Right cardiac atrium (tissue), 5 donors: Measurements from ENCODE around the gene SLC6A11. TPM values are rescaled to one million over a fixed set of nuclear protein-coding genes. Genes with fewer than 3 reads are reported as not detected.

Source experiments
- ATAC-seq, 2 donors: fragments of 200-7000 bp; cut with Tn5 transposase; one replicate each; pipeline versions ENCODE4 v1.8.0 to v1.9.1; 2020; ENCODE audit warnings: moderate library complexity in 2 of 2, mild to moderate bottlenecking in 1 of 2
- DNase-seq, 3 donors: peaks; one replicate each; pipeline ENCODE4 v3.0.0-alpha.2; 2020
- H3K27ac ChIP-seq: one replicate; pipeline ENCODE4 v1.5.1; 2013; ENCODE audit warnings: mild to moderate bottlenecking, low read length, control low read depth, moderate library complexity
- H3K27me3 ChIP-seq: one replicate; pipeline ENCODE4 v1.6.1; 2013; ENCODE audit not compliant: control insufficient read depth, insufficient read depth
- H3K4me1 ChIP-seq: one replicate; pipeline ENCODE4 v1.6.1; 2013; ENCODE audit warnings: low read length; ENCODE audit not compliant: control insufficient read depth, insufficient read depth
- H3K4me3 ChIP-seq: one replicate; pipeline ENCODE4 v1.5.1; 2013; ENCODE audit warnings: low read length, control low read depth
- H3K9me3 ChIP-seq: one replicate; pipeline ENCODE4 v1.6.1; 2013; ENCODE audit warnings: low read length; ENCODE audit not compliant: control insufficient read depth
- WGBS: extraction: QIAGEN DNeasy Blood & Tissue Kit; methylation state at CpG from one replicate; pipeline ENCODE4 v1.1.7; 2013; 5-methylcytosine and 5-hydroxymethylcytosine counted together
- intact Hi-C, 4 donors: fragments of 100-400 bp; cut with DNase I; formaldehyde crosslinking; loops; one replicate each; pipeline versions ENCODE4 v1.11.0 to v1.14.0; 2022 to 2023
- polyA plus RNA-seq: library from polyadenylated mRNA; stranded (reverse); fragments of 200-250 nt; gene quantifications from one replicate; pipeline ENCODE4 v1.2.3, GENCODE V29; 2013
- total RNA-seq, 4 donors: library from RNA; stranded (reverse); fragmentation: NEBNext Ultra II Directional; extraction: Animal tissue kit (Norgen Biotek cat#: 25700); gene quantifications; one replicate each; pipeline ENCODE4 v1.2.1, GENCODE V29; 2021
- donor health status: healthy with polysubstance abuse.
- donor health status: DM: no; HTN: yes; CAD: no.
- donor health status: DM: no; HTN: no; CAD: no.
- donor health status: DM: no; HTN: yes; CAD: no; lungs with severe emphysema.
- donor health status: DM: yes; HTN: yes; CAD: no.

SLC6A11 gene
- total and polyA plus RNA-seq, 5 donors, result 0.02 TPM; not detected in 4

- H3K4me1 ChIP-seq, result peaks cover 14% of the 10 kb centered on the region
- H3K4me3 ChIP-seq, result no peak overlapping the region
Measured at GRCh38 chr3:10983219-10983916, 167.3 kb downstream of the SLC6A11 start.

DNA sequence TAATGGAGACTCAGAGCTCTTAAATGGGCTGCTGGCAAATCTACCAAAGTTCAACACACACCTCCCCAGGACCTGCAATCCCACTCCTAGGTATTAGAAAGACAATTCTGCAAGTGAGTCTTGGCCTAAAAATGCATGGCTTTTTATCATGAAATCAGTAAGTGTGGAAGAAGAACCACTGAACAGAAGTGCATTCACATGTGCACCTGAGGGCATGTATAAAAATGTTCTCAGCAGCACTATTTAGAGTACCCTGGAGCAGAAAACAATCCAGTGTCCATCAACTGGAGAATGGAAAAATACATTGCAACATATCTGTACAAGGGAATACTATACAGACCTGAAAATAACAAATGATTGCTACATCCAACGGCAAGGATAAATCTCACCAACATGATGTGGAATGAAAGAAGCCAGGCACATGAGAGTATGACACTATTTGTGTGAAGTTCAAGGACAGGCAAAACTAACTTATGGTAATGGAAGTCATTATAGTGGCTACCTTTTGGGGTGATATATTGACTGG, 168.4 kb downstream of the SLC6A11 start:
- Histone ChIP-seq H3K9me3 (no peaks in the 10 kb centered on the region), H3K27me3 (no peaks in the 10 kb centered on the region), H3K27ac (no peak overlapping the region), H3K4me3 (no peak overlapping the region), H3K4me1 (peaks cover 14% of the 10 kb centered on the region)
- ATAC-seq (no peak), DNase-seq (no peak)
- intact Hi-C loops, result no loop called here
- WGBS, result 89% methylated on average over 1 of the region's 1 CpG

More at GRCh38 chr3:10983219-10983916, 167.3 kb downstream of the SLC6A11 start:
- WGBS, result 24% methylated on average over 7 of the region's 7 CpGs
- intact Hi-C loops, result loop anchor here in 1 of 4 donors (2.0 kb wide), 1 partner anchor 33 kb away; no protein-coding TSS in a partner anchor
- Histone ChIP-seq H3K9me3 (no peaks in the 10 kb centered on the region), H3K27ac (no peak overlapping the region), H3K27me3 (no peaks in the 10 kb centered on the region)
- ATAC-seq (peak; percentile 46 to 66), DNase-seq (no peak)

- ATAC-seq (no peak), DNase-seq (no peak)
- intact Hi-C loops, result no loop called here
- Histone ChIP-seq H3K4me1 (peaks cover 14% of the 10 kb centered on the region), H3K4me3 (no peak overlapping the region), H3K9me3 (no peaks in the 10 kb centered on the region), H3K27ac (no peak overlapping the region), H3K27me3 (no peaks in the 10 kb centered on the region)
- WGBS, result 31% methylated on average over 1 of the region's 1 CpG
Measured at GRCh38 chr3:10985181-10985580, 169.2 kb downstream of the SLC6A11 start.

- DNase-seq (peak in 2 of 3 donors; percentile 45 to 63), ATAC-seq (peak in 1 of 2 donors; percentile 49)
- WGBS, result 63% methylated on average over 5 of the region's 5 CpGs
- intact Hi-C loops, result no loop called here
- H3K27me3 ChIP-seq, result no peaks in the 10 kb centered on the region
- H3K27ac ChIP-seq, result no peak overlapping the region
- peaks cover 14% of the 10 kb centered on the region for H3K4me1 ChIP-seq
- H3K4me3 ChIP-seq, result no peak overlapping the region
- H3K9me3 ChIP-seq, result no peaks in the 10 kb centered on the region
Measured at GRCh38 chr3:10986592-10986991, 170.6 kb downstream of the SLC6A11 start.

GRCh38 chr3:10988001-10988665, 172.1 kb downstream of the SLC6A11 start:
- Histone ChIP-seq H3K4me1 (peaks cover 5% of the 10 kb centered on the region), H3K27ac (no peak overlapping the region), H3K27me3 (no peaks in the 10 kb centered on the region), H3K4me3 (no peak overlapping the region), H3K9me3 (no peaks in the 10 kb centered on the region)
- ATAC-seq (no peak), DNase-seq (no peak)
- intact Hi-C loops, result no loop called here
- WGBS, result 82% methylated on average over 9 of the region's 9 CpGs

DNA sequence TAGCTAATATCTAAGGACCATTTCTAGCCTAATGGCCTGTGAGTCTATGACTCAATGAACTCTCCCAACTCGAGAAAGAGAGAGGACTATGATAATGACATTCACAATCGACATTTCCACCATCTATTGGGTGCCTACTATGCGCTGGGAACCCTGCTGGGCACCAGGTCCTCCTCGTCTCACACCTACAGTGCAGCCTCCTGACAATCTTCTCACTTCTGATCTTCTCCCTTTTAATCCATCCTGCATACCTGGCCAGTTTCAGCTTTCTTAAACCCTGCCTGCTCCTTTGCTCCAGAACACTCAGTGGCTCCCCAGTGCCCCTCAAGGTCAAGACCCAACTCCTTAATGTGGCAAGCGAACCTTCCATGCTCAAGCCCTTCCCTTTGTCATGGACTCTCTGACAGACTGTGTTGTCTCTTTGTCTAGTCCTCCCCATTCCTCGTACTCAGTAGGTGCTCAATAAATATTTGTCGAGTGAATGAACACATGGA, 173.0 kb downstream of the SLC6A11 start:
- H3K27me3 ChIP-seq, result no peaks in the 10 kb centered on the region
- H3K9me3 ChIP-seq, result no peaks in the 10 kb centered on the region
- H3K4me1 ChIP-seq, result no peaks in the 10 kb centered on the region
- WGBS, result 84% methylated on average over 7 of the region's 7 CpGs
- DNase-seq, result no peak
- no peak overlapping the region for H3K4me3 ChIP-seq
- no peak overlapping the region for H3K27ac ChIP-seq
- intact Hi-C loops, result no loop called here
- ATAC-seq, result no peak

Other genes with a start within 250 kb of the SLC6A11 start
- gene SLC6A1, start 176.5 kb downstream of the SLC6A11 start, total RNA-seq, result 1 to 10 TPM in 3 of 4 donors, under 1 TPM in 1; 0.89 to 3.3 (median 2.5) TPM
- gene SLC6A1, start 176.5 kb downstream of the SLC6A11 start, polyA plus RNA-seq, result 3.0 TPM